Central memory CD4-positive, alpha-beta T cell (primary cell): ENCODE results near the gene ZSCAN2.
A peak's percentile ranks its signal among the peaks of the same experiment; 100 is the strongest.

Source experiments
- DNase-seq: peaks from one replicate; pipeline ENCODE4 v3.0.0; 2022

Gene ZSCAN2

DNA sequence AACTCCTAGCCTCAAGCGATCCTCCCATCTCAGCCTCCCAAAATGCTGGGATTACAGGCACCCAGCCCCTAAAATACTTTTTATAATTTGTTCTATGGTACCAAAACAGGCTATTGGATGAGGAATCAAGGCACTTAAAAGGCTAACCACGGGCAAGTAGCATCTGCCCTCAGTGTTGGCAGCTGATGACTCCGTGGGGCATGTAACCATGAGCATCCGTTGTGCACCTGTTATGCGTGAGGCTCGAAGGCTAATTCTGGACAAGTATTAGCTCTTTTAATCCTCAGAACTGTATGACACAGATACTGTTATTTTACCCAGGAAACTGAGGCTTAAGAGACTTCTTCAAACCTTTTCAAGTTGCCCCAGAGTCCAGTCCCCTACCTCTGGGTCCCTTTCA is 43.0 kb downstream of the ZSCAN2 start:
- no peak for DNase-seq

GRCh38 chr15:84645496-84645895 is 44.7 kb downstream of the ZSCAN2 start:
- DNase-seq, result no peak

GRCh38 chr15:84645997-84646396 is 45.2 kb downstream of the ZSCAN2 start:
- DNase-seq, result no peak

DNA sequence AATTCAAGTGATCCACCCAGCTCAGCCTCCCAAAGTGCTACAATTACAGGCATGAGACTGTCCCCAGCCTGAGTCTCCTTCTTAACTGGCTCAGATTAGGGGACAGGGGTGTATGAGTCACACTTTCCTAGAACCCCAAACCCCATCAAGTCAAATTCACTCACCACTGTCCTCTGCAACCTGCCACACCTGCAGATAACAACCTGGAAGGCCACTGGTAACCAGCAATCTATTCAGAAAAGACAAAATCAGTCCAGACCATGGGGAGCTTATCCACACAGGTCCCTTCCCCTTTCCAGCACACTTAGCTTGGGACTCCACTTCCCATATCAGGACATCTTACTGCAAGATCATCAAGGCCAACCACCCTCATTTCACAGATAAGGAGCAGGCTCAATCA is 46.9 kb downstream of the ZSCAN2 start:
- DNase-seq, result no peak

GRCh38 chr15:84648539-84648938 is 47.7 kb downstream of the ZSCAN2 start:
- DNase-seq, result no peak

- DNase-seq, result no peak
These were observed 48.9 kb downstream of the ZSCAN2 start for GRCh38 chr15:84649706-84650105.

GRCh38 chr15:84653584-84653909 is 52.7 kb downstream of the ZSCAN2 start:
- DNase-seq, result no peak

- DNase-seq, result peak; percentile 96
These were observed 53.3 kb downstream of the ZSCAN2 start, which contains the start of gene WDR73 for GRCh38 chr15:84653910-84654688. Gene WDR73 (minus strand): TSS chr15:84654283. CDS start chr15:84654274, 9 bp downstream.

GRCh38 chr15:84654689-84655453 is 54.1 kb downstream of the ZSCAN2 start:
- peak; percentile 71 for DNase-seq

DNA sequence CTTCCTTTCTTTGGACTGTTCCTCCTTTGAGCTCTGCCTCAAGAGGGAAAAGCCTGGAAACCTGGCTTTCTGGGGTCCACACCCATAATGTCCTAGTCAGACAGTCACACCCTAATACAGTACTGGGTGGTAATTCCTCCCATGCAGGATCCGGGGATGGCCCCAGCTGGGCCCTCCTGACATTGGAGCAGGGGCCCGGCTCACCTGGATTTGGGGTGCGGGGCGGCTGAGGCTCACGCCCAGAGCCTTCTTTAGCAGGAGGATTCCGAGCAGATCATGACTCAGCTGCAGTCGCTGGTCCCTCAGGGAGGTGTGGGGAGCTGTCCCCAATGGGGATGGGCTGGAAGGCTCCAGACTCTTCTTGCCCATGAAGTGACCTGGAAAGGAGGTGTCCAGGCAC is 56.2 kb downstream of the ZSCAN2 start:
- DNase-seq, result no peak

DNA sequence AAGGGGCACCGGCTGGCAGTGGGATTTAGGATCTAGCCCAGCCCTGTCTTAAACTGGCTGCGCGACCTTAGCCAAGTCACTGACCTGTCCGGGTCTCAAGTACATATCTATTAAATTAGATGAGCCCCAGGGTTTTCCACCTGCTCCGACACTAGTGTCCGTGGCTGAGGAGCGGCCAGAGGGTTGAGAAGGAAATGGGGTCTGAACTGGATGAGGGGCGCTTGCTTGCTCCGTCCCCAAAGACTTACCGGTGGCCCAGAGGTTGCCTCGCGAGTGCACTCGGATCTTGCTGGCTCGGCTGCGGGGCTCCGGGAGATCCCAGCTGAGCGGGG is 56.9 kb downstream of the ZSCAN2 start:
- DNase-seq, result no peak

DNA sequence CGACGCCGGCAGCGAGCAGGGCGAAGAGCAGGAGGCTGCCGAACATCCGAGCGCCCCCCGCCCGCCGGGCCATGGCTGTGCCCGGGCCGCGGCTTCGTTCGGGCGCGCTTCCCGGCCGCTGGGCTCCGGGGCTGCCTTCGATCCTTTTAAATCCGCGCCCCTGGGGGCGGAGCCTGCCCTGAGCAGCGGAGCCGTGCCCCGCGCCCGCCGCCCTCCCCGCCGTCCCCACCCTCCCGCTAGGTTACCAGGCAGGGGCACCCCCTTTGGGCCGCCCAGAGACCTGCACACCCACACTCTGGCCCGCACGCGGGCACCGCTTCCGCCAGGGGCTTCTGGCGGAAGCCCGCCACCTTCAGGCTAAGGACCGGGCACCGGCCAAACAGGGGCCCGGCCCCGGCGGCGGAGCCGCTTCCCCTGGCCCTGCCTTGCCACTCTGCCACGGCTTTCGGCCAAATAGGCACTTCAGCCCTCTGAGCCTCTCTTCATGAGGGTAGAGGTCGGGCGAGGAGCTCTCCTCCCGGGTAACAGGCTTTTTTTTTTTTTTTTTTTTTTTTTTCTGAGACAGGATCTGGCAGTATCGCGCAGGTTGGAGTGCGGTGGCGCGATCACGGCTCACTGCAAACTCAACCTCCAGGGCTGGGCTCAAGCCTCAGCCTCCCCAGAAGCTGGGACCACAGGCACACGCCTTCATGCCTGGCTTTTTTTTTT is 57.4 kb downstream of the ZSCAN2 start, which contains the start of gene NMB:
Gene NMB, minus strand, starts transcription at position 120 of the 708 bp plus-strand sequence. Its CDS starts 47 bp downstream, at position 73.
- DNase-seq, result peak; percentile 85

DNA sequence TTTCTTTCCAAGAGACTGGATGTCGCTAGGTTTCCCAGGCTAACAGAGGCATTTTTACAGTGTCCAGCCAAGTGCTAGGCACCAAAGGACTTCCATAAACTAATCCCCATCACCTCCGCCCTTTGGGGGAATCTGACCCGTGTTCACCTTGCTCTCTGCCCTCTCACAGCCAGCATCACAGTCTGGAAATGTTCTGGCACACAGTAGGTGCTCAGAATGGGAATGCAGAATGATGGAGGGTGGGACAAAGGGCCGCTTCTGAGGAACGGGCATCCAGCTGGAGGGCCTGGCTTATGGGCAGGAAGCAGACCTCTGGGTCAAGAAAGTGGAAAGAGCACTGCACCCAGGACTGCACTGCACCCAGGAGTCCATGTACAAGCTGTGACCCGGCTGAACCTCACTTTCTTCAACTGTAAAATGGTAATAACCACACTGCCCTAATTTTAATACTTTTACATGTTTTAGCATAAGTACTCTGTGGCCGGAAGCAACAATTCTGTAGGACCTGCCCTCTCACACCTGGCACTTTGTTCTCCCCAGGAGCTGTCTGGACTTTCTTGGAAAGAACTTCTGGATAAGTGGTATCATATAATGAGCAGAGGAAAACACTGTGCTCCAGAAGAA is 58.1 kb downstream of the ZSCAN2 start:
- DNase-seq, result no peak

GRCh38 chr15:84659904-84660781 is 59.3 kb downstream of the ZSCAN2 start:
- no peak for DNase-seq

DNA sequence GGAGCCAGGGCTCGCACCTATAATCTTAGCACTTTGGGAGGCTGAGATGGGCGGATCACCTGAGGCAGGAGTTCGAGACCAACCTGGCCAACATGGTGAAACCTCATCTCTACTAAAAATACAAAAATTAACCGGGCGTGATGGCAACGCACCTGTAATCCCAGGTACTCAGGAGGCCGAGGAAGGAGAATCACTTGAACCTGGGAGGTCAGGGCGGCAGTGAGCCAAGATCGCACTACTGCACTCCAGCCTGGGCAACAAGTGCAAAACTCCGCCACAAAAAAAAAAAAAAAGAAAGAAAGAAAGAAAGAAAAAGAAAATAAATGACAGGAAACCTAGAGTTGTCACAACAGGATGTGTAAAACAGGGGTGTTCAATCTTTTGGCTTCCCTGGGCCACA is 60.2 kb downstream of the ZSCAN2 start:
- no peak for DNase-seq

DNA sequence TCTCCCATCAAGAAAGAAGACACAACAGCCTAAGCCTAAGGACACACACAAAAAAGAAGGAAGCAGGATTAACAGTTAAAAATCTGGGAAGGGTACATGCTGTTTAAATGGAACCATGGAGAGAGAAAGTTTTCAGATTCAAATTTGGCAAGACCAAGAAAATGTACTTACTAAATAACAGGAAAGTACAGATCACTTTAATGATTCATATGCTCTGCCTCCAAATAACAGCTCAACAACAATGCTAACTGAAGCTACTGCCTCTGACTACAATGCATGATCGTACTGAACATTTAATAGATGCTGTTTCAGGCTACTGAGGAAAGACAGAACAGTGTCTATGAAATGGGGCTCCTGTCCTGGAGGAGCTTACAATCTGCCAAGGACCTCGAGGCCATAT is 65.6 kb downstream of the ZSCAN2 start:
- no peak for DNase-seq

GRCh38 chr15:84668221-84668982 is 67.6 kb downstream of the ZSCAN2 start:
- DNase-seq, result no peak

DNA sequence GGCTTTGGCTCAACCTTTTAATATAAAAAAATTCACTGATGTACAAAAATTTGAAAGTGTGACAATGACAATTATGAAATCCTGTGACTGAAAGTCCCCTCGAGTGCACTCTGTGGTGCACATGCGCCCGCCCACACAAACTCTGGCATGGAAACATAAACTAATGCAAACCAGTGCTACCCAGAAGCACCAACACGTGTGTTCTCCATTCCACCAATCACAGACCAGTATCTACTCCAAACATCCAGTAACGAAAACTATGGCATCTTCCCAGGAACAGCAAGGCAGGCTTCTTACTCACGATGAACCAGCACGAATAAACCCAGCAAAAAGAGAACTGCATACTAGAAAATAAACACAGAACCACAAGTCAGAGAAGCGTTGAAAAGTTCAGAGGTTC is 68.9 kb downstream of the ZSCAN2 start:
- DNase-seq, result no peak

DNA sequence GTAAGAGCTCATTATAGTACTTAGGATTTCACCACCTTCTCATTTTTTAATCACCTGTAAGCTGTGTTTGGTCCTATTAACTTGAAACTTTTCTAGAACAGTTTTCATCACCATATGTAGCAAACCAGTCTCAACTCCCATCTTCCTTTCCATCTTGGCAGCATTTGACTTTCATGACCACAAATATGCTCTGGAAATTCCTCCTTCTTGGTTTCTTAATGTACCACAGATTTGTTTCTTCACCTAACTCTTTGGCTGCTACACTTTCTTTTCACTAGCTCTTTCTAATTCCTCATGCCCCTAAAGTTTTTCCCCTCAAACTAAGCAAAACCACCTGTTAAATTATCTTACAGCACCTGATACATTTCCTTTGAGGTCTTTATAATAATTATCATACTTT is 70.4 kb downstream of the ZSCAN2 start:
- DNase-seq, result no peak
